GM19099 (cell line): ENCODE results near the gene AGBL4.

ENCODE experiments used
- POLR2A ChIP-seq: IDR thresholded peaks from 3 replicates; pipeline ENCODE4 v1.6.1; 2011; ENCODE audit warnings: low read depth; ENCODE audit not compliant: insufficient read length; ENCODE audit errors: extremely low read depth

The AGBL4 gene

DNA sequence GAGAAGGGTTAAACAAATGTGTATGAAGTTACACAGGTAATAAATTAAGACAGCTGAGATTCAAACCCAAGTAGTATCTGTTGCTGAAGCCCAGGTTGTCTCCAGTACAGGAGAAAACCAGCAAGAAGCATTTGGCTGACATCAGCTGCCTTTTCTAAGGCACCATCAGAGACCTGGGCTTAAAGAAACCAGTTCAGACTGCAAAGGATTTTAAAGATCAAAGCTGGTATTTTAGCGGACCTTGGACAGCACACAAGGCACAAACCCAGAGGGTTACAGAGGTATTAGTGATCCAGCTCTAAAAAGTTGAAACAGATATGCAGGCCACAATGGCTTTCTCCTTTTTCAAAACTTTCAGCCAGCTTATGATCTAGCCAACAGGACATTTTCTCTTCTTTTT, 1270.5 kb downstream of the AGBL4 start:
- TF ChIP-seq POLR2A: no peak

DNA sequence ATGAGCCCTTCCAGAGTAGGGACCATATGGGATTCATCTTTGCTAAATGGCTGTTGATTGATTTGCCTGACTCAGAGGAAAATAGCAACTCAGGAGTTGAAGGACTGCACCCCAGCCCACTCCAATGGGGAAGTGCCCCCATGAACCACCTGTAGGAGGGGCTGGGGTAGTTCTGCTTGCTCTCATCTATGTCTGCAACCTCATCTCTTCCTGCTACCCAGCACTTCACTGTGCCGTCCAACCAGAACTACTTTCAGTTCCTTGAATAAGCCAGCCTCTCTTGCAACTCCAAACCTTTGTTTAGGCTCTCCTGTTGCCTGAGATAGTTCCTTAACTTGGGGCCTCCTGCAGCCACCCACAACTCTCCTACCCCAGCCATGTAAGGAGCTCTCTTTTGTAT, 1273.6 kb downstream of the AGBL4 start:
- TF ChIP-seq POLR2A: no peak

DNA sequence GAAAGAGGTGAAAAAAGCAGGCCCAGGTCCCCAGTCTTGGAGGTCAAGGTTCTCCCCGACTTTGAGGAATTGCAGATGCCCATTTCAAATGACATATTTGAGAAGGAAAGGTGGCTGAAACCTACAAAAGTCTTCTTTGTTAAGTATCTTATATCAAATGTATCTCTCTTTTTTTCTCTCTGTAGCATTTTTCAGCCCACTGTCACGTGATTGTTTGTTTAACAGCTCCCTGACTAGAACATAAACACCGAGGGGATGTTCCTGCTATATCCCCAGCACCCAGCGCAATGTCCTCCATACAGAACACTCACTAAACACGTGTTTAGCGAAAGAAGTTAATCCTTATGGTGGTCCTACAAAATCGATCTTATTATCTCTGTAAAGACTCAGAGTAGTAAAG, 1274.7 kb downstream of the AGBL4 start:
- no peak for TF ChIP-seq POLR2A

DNA sequence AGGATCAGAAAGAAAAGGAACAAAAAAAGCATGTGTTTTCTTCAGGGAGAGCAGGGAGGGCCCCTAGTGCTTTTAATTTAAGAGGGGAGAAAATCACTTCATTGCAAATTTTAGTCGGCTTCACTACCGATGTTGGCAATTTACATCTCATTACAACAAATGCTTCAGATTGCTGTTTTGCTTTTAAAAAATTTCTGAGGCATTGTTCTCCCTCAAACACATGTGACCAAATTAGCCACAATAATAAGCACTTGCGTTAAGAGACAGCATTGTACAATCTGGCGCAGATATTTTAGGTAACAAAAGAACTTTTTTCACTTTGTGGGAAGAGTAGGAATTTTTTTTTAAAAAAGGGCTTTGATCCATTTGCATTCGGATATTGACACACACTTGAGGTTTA, 1276.8 kb downstream of the AGBL4 start:
- TF ChIP-seq POLR2A: no peak

DNA sequence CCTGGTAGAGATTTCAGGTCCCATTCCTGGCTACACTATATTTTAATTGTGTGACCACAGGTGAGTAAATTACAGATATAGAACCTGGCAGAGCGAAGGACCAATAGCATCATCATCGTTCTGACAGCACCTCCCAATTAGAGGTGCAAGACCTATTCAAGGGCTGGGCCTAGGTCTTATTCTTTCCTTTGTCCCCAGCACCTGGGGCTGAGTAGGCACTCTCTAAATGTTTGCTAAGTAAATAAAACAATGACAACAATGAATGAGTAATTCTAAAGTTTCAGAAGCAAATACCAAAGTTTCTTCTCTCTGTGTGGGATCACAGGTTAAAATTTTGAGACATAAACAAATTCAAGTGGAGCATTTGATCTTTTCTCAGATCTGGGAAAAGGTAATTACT, 1279.7 kb downstream of the AGBL4 start:
- TF ChIP-seq POLR2A: no peak

DNA sequence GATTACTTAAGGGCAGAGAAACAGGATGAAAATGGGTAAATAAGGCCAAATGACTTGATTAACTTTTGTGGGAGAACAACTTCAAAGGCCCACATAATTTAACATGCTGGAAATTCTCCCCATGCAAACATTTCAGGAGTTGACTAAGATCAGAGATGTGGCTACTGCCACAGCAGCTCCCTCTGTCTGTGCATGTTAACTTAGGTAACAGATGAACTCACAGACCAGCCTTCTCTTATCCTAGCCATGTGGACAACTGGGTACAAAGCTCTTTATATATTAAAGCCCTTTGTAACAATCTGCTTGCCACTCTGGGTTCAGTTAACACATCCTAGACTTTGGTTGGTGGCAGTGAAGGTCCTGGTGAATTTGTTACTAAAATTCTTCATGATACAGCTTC, 1280.3 kb downstream of the AGBL4 start:
- TF ChIP-seq POLR2A: no peak

DNA sequence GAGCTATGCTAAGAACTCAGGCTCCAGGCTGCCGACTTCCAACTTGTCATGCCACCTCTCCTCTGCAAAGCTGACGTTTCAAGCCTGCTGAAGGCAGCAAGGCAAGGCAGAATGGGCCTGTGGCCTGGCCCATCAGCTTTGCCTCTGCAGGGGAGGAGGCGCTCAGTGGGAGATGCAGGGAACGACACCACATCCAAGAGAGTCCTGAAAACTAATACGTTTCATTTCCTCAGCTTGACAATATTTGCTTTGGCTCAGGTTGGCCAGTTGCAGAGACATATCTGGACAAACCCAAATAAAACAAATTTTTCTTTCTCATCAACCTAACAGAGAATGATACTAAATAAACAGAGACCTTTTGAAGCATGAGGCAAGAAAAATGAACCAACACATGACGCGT, 1282.4 kb downstream of the AGBL4 start:
- TF ChIP-seq POLR2A: no peak

DNA sequence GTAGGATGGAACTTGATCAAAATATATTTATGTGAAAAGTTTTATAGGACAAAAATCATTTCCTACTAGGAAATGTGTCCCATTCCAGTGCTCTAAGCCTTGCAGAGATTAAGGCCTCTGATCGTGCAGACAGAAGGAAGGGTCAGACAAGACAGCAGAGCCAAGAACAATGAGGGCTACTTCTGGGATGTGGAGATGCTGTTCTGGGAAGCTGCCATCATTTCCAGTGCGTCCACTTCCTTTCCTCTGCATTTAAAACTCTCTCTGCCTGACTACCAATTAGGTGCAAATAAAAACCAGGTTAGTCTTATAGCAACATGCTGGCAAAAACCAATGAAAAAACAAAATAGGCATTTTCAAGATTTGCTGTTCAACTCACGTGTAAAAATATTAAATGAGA, 1283.1 kb downstream of the AGBL4 start:
- TF ChIP-seq POLR2A: no peak

DNA sequence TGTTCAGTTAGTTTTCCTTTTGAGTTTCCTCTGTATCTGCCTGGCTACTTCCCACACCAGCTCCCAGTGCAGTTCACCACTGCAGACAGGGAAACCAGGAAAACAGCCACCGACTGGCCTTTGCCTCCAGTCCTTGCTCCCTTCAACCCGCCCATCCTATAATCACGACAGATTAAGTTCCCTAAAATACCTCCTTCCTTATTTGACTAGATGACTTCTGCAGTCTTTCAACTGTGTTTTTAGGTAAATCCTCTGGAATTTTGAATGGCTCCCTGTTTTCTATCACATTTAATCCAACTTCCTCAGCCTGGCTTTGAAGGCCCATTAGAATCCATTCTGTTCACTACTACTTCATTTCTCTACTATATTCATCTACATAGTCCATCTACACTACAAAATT, 1284.7 kb downstream of the AGBL4 start:
- no peak for TF ChIP-seq POLR2A

DNA sequence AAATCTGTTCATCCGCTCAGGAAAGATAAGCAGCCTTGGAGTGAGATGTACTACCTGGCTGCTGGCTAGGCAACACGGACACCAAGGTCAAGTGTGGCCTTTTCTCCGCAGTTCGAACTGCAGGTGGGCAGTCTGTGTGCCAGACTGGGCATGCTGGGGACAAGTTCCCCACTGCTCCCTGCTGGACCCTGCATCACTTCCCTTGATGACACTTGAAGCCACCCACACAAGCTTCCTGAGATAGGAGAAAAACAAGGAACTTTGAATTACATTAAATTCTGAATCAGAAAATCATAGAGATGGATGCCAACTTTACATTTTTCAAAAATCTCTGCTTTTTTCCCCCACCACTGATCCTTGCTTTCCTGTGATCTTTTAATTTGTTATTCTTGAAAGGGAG, 1285.4 kb downstream of the AGBL4 start:
- TF ChIP-seq POLR2A: no peak

DNA sequence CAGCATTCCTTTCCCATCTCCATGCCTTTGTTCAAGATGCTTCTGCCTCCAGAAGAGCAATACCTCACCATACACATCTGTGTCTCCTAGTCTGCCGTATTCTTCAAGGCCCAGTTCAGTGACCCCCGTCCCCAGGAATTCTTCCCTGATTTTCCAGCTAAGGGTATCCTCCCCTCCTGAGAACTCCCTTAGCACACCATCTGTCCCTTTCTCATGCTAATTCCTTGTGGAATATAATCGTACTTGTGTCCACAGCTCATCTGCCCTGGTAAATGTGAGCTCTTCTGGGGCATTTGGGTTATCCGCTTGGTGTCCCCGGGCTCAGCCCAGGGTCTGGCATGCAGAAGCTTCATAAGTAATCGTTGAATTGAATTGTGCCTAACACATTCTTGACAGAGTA, 1288.0 kb downstream of the AGBL4 start:
- no peak for TF ChIP-seq POLR2A

DNA sequence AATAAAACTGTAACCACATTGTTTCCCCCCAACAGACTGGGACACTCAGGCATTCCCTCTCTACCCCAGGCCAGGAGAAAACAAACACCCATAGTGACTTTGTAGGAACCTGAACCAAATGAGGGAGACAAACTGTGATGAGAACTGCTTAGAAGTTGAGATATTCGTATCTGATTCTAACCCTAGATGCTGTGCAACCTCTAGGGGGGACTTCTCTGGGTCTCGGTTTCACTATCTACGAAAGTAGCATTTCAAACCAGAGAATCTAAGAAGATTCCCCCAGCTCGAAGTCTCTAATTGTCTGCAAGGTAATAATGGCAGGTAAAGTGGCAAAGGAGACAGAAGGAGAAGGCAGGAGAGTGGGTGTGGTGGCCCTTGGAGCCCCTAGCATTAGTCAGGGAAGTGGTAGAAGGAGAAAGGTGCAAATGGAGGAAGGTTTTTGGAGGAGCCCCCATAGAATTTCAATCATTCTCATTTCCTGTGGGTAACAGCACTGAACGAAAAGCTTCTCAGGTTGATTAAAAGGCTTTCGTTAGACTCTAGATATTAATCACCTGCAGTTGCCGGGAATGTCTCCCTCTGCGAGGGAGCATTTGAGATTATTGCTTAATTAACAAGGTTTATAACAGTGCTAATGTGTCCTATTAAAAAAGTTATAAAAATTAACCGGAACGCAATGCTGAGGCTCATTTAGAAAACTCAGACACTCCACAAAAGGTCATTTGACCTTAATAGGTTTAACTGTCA, 1293.4 kb downstream of the AGBL4 start:
- no peak for TF ChIP-seq POLR2A

DNA sequence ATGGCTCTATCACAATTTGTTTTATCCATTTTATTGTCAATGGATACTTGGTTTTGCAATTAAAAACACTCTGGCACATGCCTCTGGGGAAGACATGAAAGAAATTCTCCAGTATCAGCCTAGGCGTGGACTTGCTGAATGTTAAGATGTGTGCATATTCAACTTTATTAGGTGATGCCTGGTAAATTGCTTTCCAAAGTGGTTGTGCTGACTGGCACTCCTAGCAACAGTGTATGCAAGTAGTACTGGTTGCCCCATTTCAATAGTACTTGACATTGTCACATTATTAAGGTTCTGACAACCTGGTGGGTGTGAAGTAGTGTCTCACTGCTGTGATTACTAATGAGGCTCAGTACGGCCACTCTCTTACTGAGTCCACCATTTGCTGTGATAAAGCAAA, 1295.2 kb downstream of the AGBL4 start:
- no peak for TF ChIP-seq POLR2A

DNA sequence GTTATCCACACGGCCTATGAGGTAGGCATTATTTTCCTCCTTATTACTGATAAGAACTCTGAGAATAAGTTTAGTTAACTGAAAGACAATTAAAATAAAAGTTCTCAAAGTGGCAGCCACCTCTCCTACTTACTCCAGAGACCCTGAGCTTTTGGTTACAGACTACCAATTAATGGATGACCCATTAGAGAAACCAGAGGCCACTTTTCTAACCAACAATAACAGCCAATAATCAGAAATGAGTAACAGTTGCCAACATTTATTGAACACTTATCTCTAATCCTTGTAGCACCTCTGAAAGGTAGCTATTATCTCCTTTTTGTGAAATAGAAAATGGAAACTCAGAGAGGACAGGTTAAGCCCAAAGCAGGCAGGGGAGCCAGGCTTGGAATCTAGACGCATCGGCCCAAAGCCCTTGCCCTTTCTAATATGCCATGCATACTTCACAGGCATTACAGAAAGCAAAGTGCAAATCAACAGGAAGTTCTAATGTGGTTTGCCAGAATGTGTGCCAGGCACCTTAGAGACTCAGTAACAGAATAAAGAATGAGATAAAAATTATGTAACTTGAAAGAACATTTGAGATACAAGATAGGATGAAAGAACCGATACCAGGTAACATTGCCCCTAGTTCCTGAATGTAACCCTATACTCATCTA, 1297.1 kb downstream of the AGBL4 start:
- TF ChIP-seq POLR2A: no peak

DNA sequence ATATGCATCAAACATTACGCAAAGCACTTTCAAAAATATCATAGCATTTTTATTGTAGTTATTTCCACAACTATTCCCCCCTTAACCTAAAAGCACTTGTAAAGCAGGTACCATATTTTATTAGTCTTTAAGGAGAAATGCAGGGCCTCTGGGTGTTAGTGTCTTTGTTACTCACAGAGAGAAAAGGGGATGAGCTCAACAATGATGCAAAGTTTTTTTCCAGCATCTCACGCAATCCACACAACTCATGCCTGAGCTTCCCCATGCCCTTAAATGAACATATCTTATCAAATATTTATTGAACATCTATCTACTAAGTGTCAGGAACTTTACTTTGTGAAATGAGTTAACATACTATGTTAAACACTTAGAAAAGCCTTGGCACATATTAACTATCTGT, 1297.6 kb downstream of the AGBL4 start:
- TF ChIP-seq POLR2A: no peak

DNA sequence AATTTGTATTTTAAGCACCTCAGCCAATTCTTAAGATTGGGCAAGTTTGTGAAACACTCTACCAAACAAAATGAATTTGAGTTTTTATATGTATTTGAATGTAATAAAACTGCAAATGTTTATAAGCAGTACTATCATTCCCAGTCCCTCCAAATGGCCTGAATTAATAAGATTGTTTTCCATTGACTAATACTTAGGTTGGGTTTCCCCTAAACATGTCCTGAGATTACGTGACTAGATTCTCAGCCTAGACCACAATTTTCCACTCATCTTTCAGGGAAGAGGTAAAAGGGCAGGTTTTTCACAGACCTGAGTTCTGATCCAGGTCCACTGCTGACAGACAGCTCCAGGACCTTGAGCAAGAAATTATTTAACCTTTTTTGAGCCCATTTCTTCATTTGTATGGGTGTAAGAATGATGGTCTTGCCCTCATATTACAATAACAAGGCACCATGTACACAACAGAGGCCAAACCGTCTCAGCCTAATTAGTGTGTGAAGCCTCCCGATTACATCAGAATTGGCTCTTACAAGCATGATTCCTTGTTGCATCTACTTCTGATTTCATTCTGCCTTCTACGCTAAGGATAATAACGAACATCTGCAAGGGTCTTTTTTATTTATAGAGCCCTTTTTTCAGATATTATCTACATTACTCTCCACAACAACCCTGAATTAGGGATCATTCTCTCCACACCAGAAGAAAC, 1298.3 kb downstream of the AGBL4 start:
- no peak for TF ChIP-seq POLR2A
